GM23248 (cell line): ENCODE measurements around the gene MRPL58.

Experiments used
- EZH2 ChIP-seq: fragments of 200-600 bp; sonication (generic); IDR thresholded peaks from 2 replicates; pipeline ENCODE4 v1.6.1; 2018; ENCODE audit warnings: antibody characterized with exemption, mild to moderate bottlenecking; ENCODE audit not compliant: insufficient read depth, poor library complexity, severe bottlenecking
- EZH2phosphoT487 ChIP-seq: fragments of 200-600 bp; sonication (generic); IDR thresholded peaks from 2 replicates; pipeline ENCODE4 v1.6.1; 2018; ENCODE audit warnings: antibody characterized with exemption, moderate library complexity, mild to moderate bottlenecking, low read depth; ENCODE audit not compliant: insufficient read depth

- TF ChIP-seq EZH2 (no peak), EZH2phosphoT487 (no peak)
Observed at GRCh38 chr17:74975943-74976342, 36.5 kb upstream of the MRPL58 start.
